Measurements from ENCODE around the gene SLC24A3.

DNA sequence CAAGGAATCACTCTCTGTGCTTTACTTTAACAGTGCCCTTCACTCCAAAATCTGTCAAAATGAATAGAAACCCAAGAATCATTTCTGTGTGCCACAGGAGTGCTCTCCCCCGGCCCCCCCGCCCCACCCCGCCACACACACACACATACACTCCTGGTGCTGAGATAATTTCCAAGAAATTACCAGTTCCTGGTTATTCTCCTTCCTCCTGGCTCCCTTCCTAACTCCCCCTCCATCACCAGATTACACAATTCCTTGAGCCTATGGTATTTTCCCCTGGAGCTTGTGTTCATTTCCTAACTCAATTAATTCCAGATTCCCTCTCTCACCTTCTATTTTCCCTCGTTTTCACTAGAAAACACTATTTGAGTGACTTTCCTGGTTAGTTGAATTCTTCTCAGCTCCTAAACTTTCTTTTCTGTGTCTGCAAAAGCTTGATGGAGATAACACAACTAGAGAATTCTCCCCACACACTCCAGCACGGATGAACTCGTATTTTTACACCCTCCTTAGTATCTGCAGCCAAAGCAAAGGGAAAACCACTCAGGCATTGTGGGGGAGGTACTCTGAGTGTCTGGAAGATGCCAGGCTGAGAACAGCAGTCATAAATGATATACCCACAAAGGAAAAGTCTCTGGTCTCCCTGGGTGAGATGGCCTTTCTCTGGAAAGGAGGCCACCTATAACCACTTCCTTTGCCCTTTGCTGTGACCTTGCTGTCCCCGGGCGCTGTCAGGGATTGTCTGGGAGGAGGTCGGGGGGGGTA lies 1.9 kb upstream of the SLC24A3 start:
- no peak for TF ChIP-seq CTCF (IDR thresholded peaks at IDR 0.05; ENCODE audit: insufficient read depth, low read depth, low read length)
- TF ChIP-seq EZH2 (IDR thresholded peaks at IDR 0.05; ENCODE audit: insufficient read depth, low read length) = no peak

All from astrocyte (in vitro differentiated cells and primary cell).